GM23338 (cell line): ENCODE results near the gene LAMC2. TPM values are rescaled to one million over a fixed set of nuclear protein-coding genes. Genes with fewer than 3 reads are reported as not detected.
A peak's percentile ranks its signal among the peaks of the same experiment; 100 is the strongest.

Experiments used
- ATAC-seq: fragments of 200-7000 bp; cut with Tn5 transposase; 3 replicates; pipeline ENCODE4 v1.9.1; 2020
- DNase-seq: peaks from one replicate; pipeline ENCODE4 v3.0.0-alpha.2; 2015; ENCODE audit warnings: low spot score
- H2AFZ ChIP-seq: fragments of 200-600 bp; sonication (generic); 2 replicates; pipeline ENCODE4 v1.8.0; 2016; ENCODE audit warnings: antibody characterized with exemption, mild to moderate bottlenecking, moderate library complexity
- H3F3A ChIP-seq: fragments of 200-600 bp; sonication (generic); replicated peaks from 2 replicates; pipeline ENCODE4 v1.8.0; 2017; ENCODE audit warnings: antibody characterized with exemption, mixed run types, low read depth
- H3K27ac ChIP-seq: fragments of 200-600 bp; sonication (generic); 2 replicates; pipeline ENCODE4 v1.6.1; 2016; ENCODE audit warnings: low read depth
- H3K27me3 ChIP-seq: fragments of 200-600 bp; sonication (generic); 2 replicates; pipeline ENCODE4 v1.8.0; 2016; ENCODE audit warnings: mild to moderate bottlenecking, mixed run types, moderate library complexity; ENCODE audit not compliant: insufficient read depth
- H3K36me3 ChIP-seq: fragments of 200-600 bp; sonication (generic); 2 replicates; pipeline ENCODE4 v1.8.0; 2016; ENCODE audit warnings: mild to moderate bottlenecking; ENCODE audit not compliant: insufficient read depth
- H3K4me1 ChIP-seq: fragments of 200-600 bp; sonication (generic); 2 replicates; pipeline ENCODE4 v1.8.0; 2016; ENCODE audit warnings: mild to moderate bottlenecking, moderate library complexity; ENCODE audit not compliant: insufficient read depth
- H3K4me2 ChIP-seq: fragments of 200-600 bp; sonication (generic); 2 replicates; pipeline ENCODE4 v1.7.1; 2017; ENCODE audit warnings: mixed run types
- H3K4me3 ChIP-seq: fragments of 200-600 bp; sonication (generic); 2 replicates; pipeline ENCODE4 v1.6.1; 2016; ENCODE audit warnings: mixed run types
- H3K79me2 ChIP-seq: fragments of 200-600 bp; sonication (generic); replicated peaks from 2 replicates; pipeline ENCODE4 v1.8.0; 2017; ENCODE audit warnings: mild to moderate bottlenecking; ENCODE audit not compliant: insufficient read depth
- H3K9me2 ChIP-seq: fragments of 200-600 bp; sonication (generic); 2 replicates; pipeline ENCODE4 v1.8.0; 2017; ENCODE audit not compliant: insufficient read depth
- H4K20me1 ChIP-seq: fragments of 200-600 bp; sonication (generic); replicated peaks from 2 replicates; pipeline ENCODE4 v1.8.0; 2017; ENCODE audit warnings: mild to moderate bottlenecking; ENCODE audit not compliant: insufficient read depth
- H3K27ac Mint-ChIP-seq: 2 replicates; pipeline ENCODE4 v1.8.0; 2020; ENCODE audit warnings: inconsistent platforms, mild to moderate bottlenecking, moderate library complexity, mixed read lengths
- H3K27me3 Mint-ChIP-seq: 3 replicates; pipeline ENCODE4 v1.8.0; 2022; ENCODE audit warnings: low read depth, mild to moderate bottlenecking, moderate library complexity, mixed read lengths, inconsistent platforms; ENCODE audit not compliant: insufficient read depth, poor library complexity
- H3K36me3 Mint-ChIP-seq: 3 replicates; pipeline ENCODE4 v1.8.0; 2021; ENCODE audit warnings: low read depth, mild to moderate bottlenecking, inconsistent platforms, moderate library complexity, mixed read lengths
- H3K4me1 Mint-ChIP-seq: 3 replicates; pipeline ENCODE4 v1.8.0; 2020; ENCODE audit warnings: mild to moderate bottlenecking, inconsistent platforms, mixed read lengths
- H3K4me3 Mint-ChIP-seq: 3 replicates; pipeline ENCODE4 v1.8.0; 2021; ENCODE audit warnings: moderate library complexity, mild to moderate bottlenecking, inconsistent platforms, mixed read lengths
- H3K9me3 Mint-ChIP-seq: 3 replicates; pipeline ENCODE4 v1.8.0; 2020; ENCODE audit warnings: moderate library complexity, mild to moderate bottlenecking, inconsistent platforms, mixed read lengths
- CREB1 ChIP-seq: fragments of 250-450 bp; sonication (Bioruptor Pico); IDR thresholded peaks from 2 replicates; pipeline ENCODE4 v1.5.0; 2020; ENCODE audit warnings: low read depth, mild to moderate bottlenecking, moderate library complexity
- ETS1 ChIP-seq: IDR thresholded peaks from 2 replicates; pipeline ENCODE4 v1.6.1; 2016; ENCODE audit warnings: antibody characterized with exemption
- EZH2 ChIP-seq: fragments of 200-600 bp; sonication (generic); IDR thresholded peaks from one replicate; pipeline ENCODE4 v1.8.0; 2017; ENCODE audit warnings: antibody characterized with exemption, mild to moderate bottlenecking, low read depth; ENCODE audit not compliant: unreplicated experiment
- EZH2phosphoT487 ChIP-seq: fragments of 200-600 bp; sonication (generic); IDR thresholded peaks from one replicate; pipeline ENCODE4 v1.8.1; 2018; ENCODE audit warnings: antibody characterized with exemption; ENCODE audit not compliant: unreplicated experiment
- JUNB ChIP-seq: IDR thresholded peaks from one replicate; pipeline ENCODE4 v1.6.1; 2016; ENCODE audit warnings: antibody characterized with exemption; ENCODE audit not compliant: unreplicated experiment
- NANOG ChIP-seq: IDR thresholded peaks from 2 replicates; pipeline ENCODE4 v1.6.1; 2016; ENCODE audit warnings: antibody characterized with exemption, borderline replicate concordance
- POLR2AphosphoS5 ChIP-seq: IDR thresholded peaks from 2 replicates; pipeline ENCODE4 v1.6.1; 2016; ENCODE audit warnings: antibody characterized with exemption, low read depth
- REST ChIP-seq: IDR thresholded peaks from one replicate; pipeline ENCODE4 v1.6.1; 2018; ENCODE audit warnings: antibody characterized with exemption; ENCODE audit not compliant: unreplicated experiment
- STAT1 ChIP-seq: IDR thresholded peaks from one replicate; pipeline ENCODE4 v1.6.1; 2016; ENCODE audit warnings: antibody characterized with exemption; ENCODE audit not compliant: unreplicated experiment
- ZNF114 ChIP-seq: fragments of 250-450 bp; sonication (Bioruptor Pico); IDR thresholded peaks from 2 replicates; pipeline ENCODE4 v1.5.0; 2020; ENCODE audit warnings: mild to moderate bottlenecking, moderate library complexity
- ZNF331 ChIP-seq: fragments of 250-450 bp; sonication (Bioruptor Pico); IDR thresholded peaks from 2 replicates; pipeline ENCODE4 v1.5.0; 2020; ENCODE audit warnings: low read depth, mild to moderate bottlenecking, moderate library complexity
- ZNF462 ChIP-seq: fragments of 250-450 bp; sonication (Bioruptor Pico); IDR thresholded peaks from 2 replicates; pipeline ENCODE4 v1.5.0; 2020; ENCODE audit warnings: mild to moderate bottlenecking, moderate library complexity
- long read RNA-seq: library from polyadenylated mRNA; unstranded; transcript quantifications from one replicate; pipeline ENCODE4 v2.0.0, GENCODE V29; 2020; ENCODE audit not compliant: unreplicated experiment
- polyA plus RNA-seq: library from polyadenylated mRNA; unstranded; fragments of >200 nt; fragmentation: Nextera tagmentation; extraction: Ambion mirVana; gene quantifications from 2 replicates; pipeline ENCODE4 v1.2.1, GENCODE V29; 2016
- total RNA-seq: library from RNA; depleted of rRNA; stranded (reverse); fragments of >200 nt; shearing (Covaris generic); gene quantifications from 2 replicates; pipeline ENCODE4 v1.2.3, GENCODE V29; 2014; rRNA removed
- TF ChIP-seq, protein P1 (sequence below), 2 experiments: fragments of 200-600 bp in 1 of 2; sonication (generic) in 1 of 2; conservative IDR thresholded peaks; 2 replicates each; pipeline versions ENCODE4 v1.5.1 to v1.6.1; 2016 to 2017; ENCODE audit warnings: antibody characterized with exemption in 2 of 2, low read depth in 2 of 2, mild to moderate bottlenecking in 2 of 2, moderate library complexity in 1 of 2

The LAMC2 gene
- total RNA-seq (19.0 and 19.5 TPM in 2 replicates), polyA plus RNA-seq (3.4 and 4.3 TPM in 2 replicates)
- long read RNA-seq, partial matches to known transcripts: 0 of 2 reads
- long read RNA-seq, other reads (novel, unspliced or antisense): 2 of 2 reads

GRCh38 chr1:183185941-183186490 is at the start of gene LAMC2:
Gene LAMC2 (plus strand): TSS chr1:183186264. CDS start chr1:183186353, 89 bp downstream.
- H2AFZ ChIP-seq: peak within 1 kb of the TSS; percentile 85
- peak within 1 kb of the TSS; percentile 80 for H3K4me2 ChIP-seq
- TF ChIP-seq STAT1: no peak
- TF ChIP-seq REST: no peak
- TF ChIP-seq EZH2: no peak
- peak; percentile 57; the same call in 1 of the 2 replicates for TF ChIP-seq POLR2AphosphoS5
- TF ChIP-seq ZNF462: no peak
- no peak for TF ChIP-seq CREB1 (CRISPR knock-in tag)
- TF ChIP-seq, protein P1, sequence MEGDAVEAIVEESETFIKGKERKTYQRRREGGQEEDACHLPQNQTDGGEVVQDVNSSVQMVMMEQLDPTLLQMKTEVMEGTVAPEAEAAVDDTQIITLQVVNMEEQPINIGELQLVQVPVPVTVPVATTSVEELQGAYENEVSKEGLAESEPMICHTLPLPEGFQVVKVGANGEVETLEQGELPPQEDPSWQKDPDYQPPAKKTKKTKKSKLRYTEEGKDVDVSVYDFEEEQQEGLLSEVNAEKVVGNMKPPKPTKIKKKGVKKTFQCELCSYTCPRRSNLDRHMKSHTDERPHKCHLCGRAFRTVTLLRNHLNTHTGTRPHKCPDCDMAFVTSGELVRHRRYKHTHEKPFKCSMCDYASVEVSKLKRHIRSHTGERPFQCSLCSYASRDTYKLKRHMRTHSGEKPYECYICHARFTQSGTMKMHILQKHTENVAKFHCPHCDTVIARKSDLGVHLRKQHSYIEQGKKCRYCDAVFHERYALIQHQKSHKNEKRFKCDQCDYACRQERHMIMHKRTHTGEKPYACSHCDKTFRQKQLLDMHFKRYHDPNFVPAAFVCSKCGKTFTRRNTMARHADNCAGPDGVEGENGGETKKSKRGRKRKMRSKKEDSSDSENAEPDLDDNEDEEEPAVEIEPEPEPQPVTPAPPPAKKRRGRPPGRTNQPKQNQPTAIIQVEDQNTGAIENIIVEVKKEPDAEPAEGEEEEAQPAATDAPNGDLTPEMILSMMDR (conservative IDR thresholded peaks at IDR 0.05; ENCODE audit: low read depth in 2 of 2): peak; percentile 42 to 52
- no peak for TF ChIP-seq JUNB
- TF ChIP-seq ZNF331 (CRISPR knock-in tag): no peak
- TF ChIP-seq NANOG: no peak; the same call in 1 of the 2 replicates
- no peak for TF ChIP-seq EZH2phosphoT487
- TF ChIP-seq ZNF114 (CRISPR knock-in tag): no peak
- TF ChIP-seq ETS1: peak; percentile 31; the same call in 1 of the 2 replicates
- Mint-ChIP-seq H3K36me3 (no peaks in the 10 kb centered on the region), H3K9me3 (no peaks in the 10 kb centered on the region), H3K4me3 (peak within 1 kb of the TSS; percentile 88), H3K4me1 (peaks cover 8% of the 10 kb centered on the region; the same call in 2 of the 3 replicates), H3K27me3 (no peaks in the 10 kb centered on the region), H3K27ac (peak within 1 kb of the TSS; percentile 91)
- H4K20me1 ChIP-seq: no peaks in the 10 kb centered on the region
- peaks cover 5% of the 10 kb centered on the region; the same call in 1 of the 2 replicates for H3K79me2 ChIP-seq
- peak; percentile 93 for DNase-seq
- no peaks in the 10 kb centered on the region for H3K36me3 ChIP-seq
- H3K27ac ChIP-seq: peak within 1 kb of the TSS; percentile 91
- H3K9me2 ChIP-seq: no peaks in the 10 kb centered on the region
- H3F3A ChIP-seq: no peaks in the 10 kb centered on the region; the same call in 1 of the 2 replicates
- H3K27me3 ChIP-seq: no peaks in the 10 kb centered on the region
- peak within 1 kb of the TSS; percentile 58 for H3K4me3 ChIP-seq
- peak; percentile 95 for ATAC-seq
- peaks cover 11% of the 10 kb centered on the region for H3K4me1 ChIP-seq
